SK-N-SH (cell line): ENCODE measurements around the gene USP12. TPM values are rescaled to one million over a fixed set of nuclear protein-coding genes. Genes with fewer than 3 reads are reported as not detected.

Experiments used
- CTCF ChIA-PET: fragments of 300-600, 350-600 bp; formaldehyde crosslinking; extraction: SDS; loops from one replicate; lab custom pipeline; 2021; lab: Yijun Ruan, JAX
- POLR2A ChIA-PET: fragments of 350-600 bp; sonication (Branson Sonifier 250); formaldehyde crosslinking; extraction: SDS; loops from one replicate; lab custom pipeline; 2020; ENCODE audit warnings: antibody characterized with exemption, inconsistent platforms; lab: Yijun Ruan, JAX
- DNase-seq: peaks from one replicate; pipeline ENCODE4 v3.0.0; 2012
- H2AFZ ChIP-seq: fragments of 200-600 bp; sonication (generic); 2 replicates; pipeline ENCODE4 v1.8.1; 2016; ENCODE audit warnings: antibody characterized with exemption, mild to moderate bottlenecking, low read depth
- H3F3A ChIP-seq: fragments of 200-600 bp; sonication (generic); replicated peaks from 2 replicates; pipeline ENCODE3; 2016; ENCODE audit warnings: antibody characterized with exemption, mild to moderate bottlenecking; ENCODE audit not compliant: insufficient read depth
- H3K27ac ChIP-seq, 2 experiments: fragments of 200-500 bp in 1 of 2; fragments of 200-600 bp in 1 of 2; sonication (Bioruptor generic) in 1 of 2; sonication (generic), shearing (Covaris generic) in 1 of 2; 2 replicates each; pipeline versions ENCODE4 v1.5.1 to v1.6.1; 2014 to 2016; ENCODE audit warnings: low read depth in 2 of 2, inconsistent platforms in 1 of 2, low read length in 1 of 2, mild to moderate bottlenecking in 1 of 2, mixed read lengths in 1 of 2
- H3K27me3 ChIP-seq: fragments of 200-600 bp; sonication (generic), shearing (Covaris generic); 2 replicates; pipeline ENCODE4 v1.6.1; 2016; ENCODE audit warnings: mixed run types; ENCODE audit not compliant: insufficient read depth
- H3K36me3 ChIP-seq, 2 experiments: fragments of 200-500 bp in 1 of 2; fragments of 200-600 bp in 1 of 2; sonication (Bioruptor generic) in 1 of 2; sonication (generic) in 1 of 2; replicated peaks in 1 of 2; 2 replicates each; pipeline versions ENCODE3 to v1.5.1; 2014 to 2016; ENCODE audit warnings: low read length in 1 of 2, mild to moderate bottlenecking in 1 of 2; ENCODE audit not compliant: insufficient read depth in 2 of 2, control insufficient read depth in 1 of 2
- H3K4me1 ChIP-seq, 2 experiments: fragments of 200-500 bp in 1 of 2; fragments of 200-600 bp in 1 of 2; sonication (Bioruptor generic) in 1 of 2; sonication (generic), shearing (Covaris generic) in 1 of 2; 2 replicates each; pipeline versions ENCODE4 v1.5.1 to v1.6.1; 2014 to 2016; ENCODE audit warnings: low read depth in 1 of 2, low read length in 1 of 2, mixed run types in 1 of 2; ENCODE audit not compliant: insufficient read depth in 2 of 2, control insufficient read depth in 1 of 2
- H3K4me2 ChIP-seq: fragments of 200-600 bp; sonication (generic), shearing (Covaris generic); 2 replicates; pipeline ENCODE4 v1.6.1; 2017; ENCODE audit warnings: mixed run types
- H3K4me3 ChIP-seq, 2 experiments: fragments of 200-500 bp in 1 of 2; fragments of 200-600 bp in 1 of 2; sonication (Bioruptor generic) in 1 of 2; sonication (generic), shearing (Covaris generic) in 1 of 2; 2 replicates each; pipeline versions ENCODE4 v1.5.1 to v1.8.1; 2014 to 2016; ENCODE audit warnings: low read depth in 2 of 2, inconsistent platforms in 1 of 2, low read length in 1 of 2, mild to moderate bottlenecking in 1 of 2, mixed read lengths in 1 of 2, moderate library complexity in 1 of 2
- H3K79me2 ChIP-seq: fragments of 200-600 bp; sonication (generic); 2 replicates; pipeline ENCODE4 v1.8.1; 2017; ENCODE audit warnings: mild to moderate bottlenecking; ENCODE audit not compliant: insufficient read depth
- H3K9ac ChIP-seq: fragments of 200-600 bp; sonication (generic); 2 replicates; pipeline ENCODE4 v1.6.1; 2017; ENCODE audit warnings: mixed run types
- H3K9me2 ChIP-seq: fragments of 200-600 bp; sonication (generic); 2 replicates; pipeline ENCODE4 v1.6.1; 2017; ENCODE audit warnings: mixed run types
- H3K9me3 ChIP-seq: fragments of 200-600 bp; sonication (generic); 2 replicates; pipeline ENCODE4 v1.6.1; 2017; ENCODE audit warnings: mixed run types, mild to moderate bottlenecking, moderate library complexity
- H4K20me1 ChIP-seq: fragments of 200-600 bp; sonication (generic); 2 replicates; pipeline ENCODE4 v1.6.1; 2017; ENCODE audit warnings: mild to moderate bottlenecking, mixed run types; ENCODE audit not compliant: insufficient read depth
- CTCF ChIP-seq: fragments of 200-600 bp; sonication (generic); IDR thresholded peaks from 2 replicates; pipeline ENCODE4 v1.6.1; 2017; ENCODE audit warnings: antibody characterized with exemption, mild to moderate bottlenecking, moderate library complexity
- ELF1 ChIP-seq: IDR thresholded peaks from 2 replicates; pipeline ENCODE4 v1.4.0; 2012
- EP300 ChIP-seq, 2 experiments: IDR thresholded peaks; 2 replicates each; pipeline versions ENCODE4 v1.4.0 to v1.6.1; 2012; ENCODE audit warnings: borderline replicate concordance in 1 of 2, low read depth in 1 of 2, low read length in 1 of 2
- FOSL2 ChIP-seq: IDR thresholded peaks from 2 replicates; pipeline ENCODE4 v1.4.0; 2012; ENCODE audit warnings: low read depth, mild to moderate bottlenecking, moderate library complexity, borderline replicate concordance
- FOXJ3 ChIP-seq: sonication (generic); formaldehyde crosslinking; IDR thresholded peaks from 2 replicates; pipeline ENCODE4 v1.5.1; 2020; ENCODE audit warnings: mild to moderate bottlenecking, missing genetic modification reagents
- FOXM1 ChIP-seq: IDR thresholded peaks from 2 replicates; pipeline ENCODE4 v1.4.0; 2012; ENCODE audit warnings: low read depth, mild to moderate bottlenecking
- GATA2 ChIP-seq: sonication (generic); formaldehyde crosslinking; IDR thresholded peaks from 2 replicates; pipeline ENCODE4 v1.5.0; 2020; ENCODE audit warnings: mild to moderate bottlenecking, missing genetic modification reagents
- JUND ChIP-seq: IDR thresholded peaks from 2 replicates; pipeline ENCODE4 v1.4.0; 2012
- MXI1 ChIP-seq: IDR thresholded peaks from 2 replicates; pipeline ENCODE4 v1.6.1; 2012; ENCODE audit warnings: mild to moderate bottlenecking, low read depth, low read length, improper control_type of control experiment
- PBX3 ChIP-seq: IDR thresholded peaks from 2 replicates; pipeline ENCODE4; 2012
- POLR2AphosphoS5 ChIP-seq: IDR thresholded peaks from 2 replicates; pipeline ENCODE4 v1.6.1; 2012; ENCODE audit warnings: low read depth, low read length
- RCOR1 ChIP-seq: fragments of 150-350 bp; IDR thresholded peaks from 2 replicates; pipeline ENCODE4 v1.6.1; 2017; ENCODE audit warnings: antibody characterized with exemption, low read length
- REST ChIP-seq: IDR thresholded peaks from 2 replicates; pipeline ENCODE4 v1.6.1; 2012; ENCODE audit warnings: mild to moderate bottlenecking, low read depth, low read length, moderate library complexity
- RFX5 ChIP-seq: IDR thresholded peaks from 2 replicates; pipeline ENCODE4 v1.6.1; 2012; ENCODE audit warnings: mild to moderate bottlenecking, improper control_type of control experiment, low read length
- SMC3 ChIP-seq: IDR thresholded peaks from 2 replicates; pipeline ENCODE4 v1.6.1; 2012; ENCODE audit warnings: low read depth, low read length, improper control_type of control experiment
- TAF1 ChIP-seq: IDR thresholded peaks from 2 replicates; pipeline ENCODE4 v1.6.1; 2012; ENCODE audit warnings: low read depth, mild to moderate bottlenecking, low read length, moderate library complexity, borderline replicate concordance
- USF1 ChIP-seq: IDR thresholded peaks from 2 replicates; pipeline ENCODE4 v1.4.0; 2012; ENCODE audit warnings: low read depth, borderline replicate concordance
- USF2 ChIP-seq: fragments of 150-350 bp; IDR thresholded peaks from 2 replicates; pipeline ENCODE4 v1.6.1; 2017; ENCODE audit warnings: antibody characterized with exemption, low read length, low read depth, borderline replicate concordance
- YY1 ChIP-seq: IDR thresholded peaks from 2 replicates; pipeline ENCODE4 v1.4.0; 2012; ENCODE audit warnings: low read depth, mild to moderate bottlenecking
- WGBS: methylation state at CpG from one replicate; pipeline ENCODE4 v1.1.6; 2017; ENCODE audit warnings: low lambda C conversion rate; 5-methylcytosine and 5-hydroxymethylcytosine counted together
- polyA plus RNA-seq, 3 experiments: library from polyadenylated mRNA; depleted of rRNA; stranded (reverse); fragments of >200 nt; gene quantifications; 2 replicates each; pipeline ENCODE4 v1.2.3, GENCODE V29; 2012

Gene USP12
- polyA plus RNA-seq, 1 of the 3 experiments (the other 2 are of a cell fraction): 5.0 TPM

GRCh38 chr13:27054760-27055159, 116.9 kb downstream of the USP12 start:
- H3K27me3 ChIP-seq: no peaks in the 10 kb centered on the region
- H3F3A ChIP-seq: peaks cover 6% of the 10 kb centered on the region
- H3K4me2 ChIP-seq: peak overlapping the region; percentile 35
- POLR2A ChIA-PET: no interaction called here
- H2AFZ ChIP-seq: no peak overlapping the region
- H3K9ac ChIP-seq: no peak overlapping the region
- DNase-seq: no peak
- peak overlapping the region in 1 of 2 experiments; percentile 35; a peak in 1 of 4 replicates for H3K27ac ChIP-seq
- CTCF ChIA-PET: interaction anchor here (1.1 kb wide), 1 partner anchor 284 kb away, joined by 3 read pairs; no protein-coding TSS in a partner anchor
- H3K9me3 ChIP-seq: no peaks in the 10 kb centered on the region
- WGBS: 83% methylated on average over 2 of the region's 2 CpGs
- no peaks in the 10 kb centered on the region for H3K79me2 ChIP-seq
- TF ChIP-seq YY1 (no peak), ELF1 (no peak), USF1 (no peak)
- TF ChIP-seq, all 33 proteins: peak for 0
- Histone ChIP-seq H3K9me2 (no peaks in the 10 kb centered on the region), H3K36me3 (no peaks in the 10 kb centered on the region), H4K20me1 (no peaks in the 10 kb centered on the region), H3K4me1 (peaks cover 7 to 20% of the 10 kb centered on the region in 2 experiments; a peak in 1 of 4 replicates), H3K4me3 (no peak overlapping the region)

- no peaks in the 10 kb centered on the region for H4K20me1 ChIP-seq
- H3K9ac ChIP-seq: no peak overlapping the region
- H3K4me3 ChIP-seq: no peak overlapping the region
- H3K36me3 ChIP-seq: no peaks in the 10 kb centered on the region
- WGBS: 47% methylated on average over 6 of the region's 6 CpGs
- no peaks in the 10 kb centered on the region for H3K79me2 ChIP-seq
- H3K27me3 ChIP-seq: no peaks in the 10 kb centered on the region
- H3F3A ChIP-seq: peaks cover 6% of the 10 kb centered on the region
- peaks cover 7 to 20% of the 10 kb centered on the region in 2 experiments; a peak in 1 of 4 replicates for H3K4me1 ChIP-seq
- peak overlapping the region; percentile 35 for H3K4me2 ChIP-seq
- ChIA-PET POLR2A (no interaction called here), CTCF (interaction anchor here (1.1 kb wide), 1 partner anchor 284 kb away, joined by 3 read pairs; no protein-coding TSS in a partner anchor)
- H3K9me3 ChIP-seq: no peaks in the 10 kb centered on the region
- no peak for DNase-seq
- no peak overlapping the region for H2AFZ ChIP-seq
- no peaks in the 10 kb centered on the region for H3K9me2 ChIP-seq
- H3K27ac ChIP-seq: peak overlapping the region in 1 of 2 experiments; percentile 35; a peak in 2 of 4 replicates
- peak; percentile 66 for TF ChIP-seq JUND
- no peak for TF ChIP-seq USF2
- peak; percentile 13; the same call in 1 of the 2 replicates for TF ChIP-seq POLR2AphosphoS5
- peak; percentile 79 for TF ChIP-seq FOSL2
- TF ChIP-seq PBX3: peak; percentile 62
- no peak for TF ChIP-seq MXI1
- TF ChIP-seq REST: no peak
- no peak for TF ChIP-seq SMC3
- TF ChIP-seq CTCF: no peak
- TF ChIP-seq FOXM1: no peak
- TF ChIP-seq EP300 (IDR thresholded peaks at IDR 0.05; ENCODE audit: borderline replicate concordance in 1 of 2, low read depth in 1 of 2, low read length in 1 of 2): peak in 1 of 2 experiments; percentile 39; a peak in 1 of 4 replicates
- no peak for TF ChIP-seq GATA2 (CRISPR knock-in tag)
- TF ChIP-seq FOXJ3: no peak
- TF ChIP-seq RCOR1: no peak
- TF ChIP-seq RFX5: no peak
- TF ChIP-seq YY1: no peak
- TF ChIP-seq TAF1: no peak
These were observed 117.6 kb downstream of the USP12 start for GRCh38 chr13:27053902-27054595.
